Stimulated activated CD8-positive, alpha-beta memory T cell treated with anti-CD3 and anti-CD28 coated beads, Interleukin-4, amount 100 ng/mL, for 1 hour (primary cell): ENCODE results near the gene PTPN1.
"Not testable (repeated sequence)": the region's sequence is repeated elsewhere in the genome, so short reads cannot be mapped to it uniquely, and the experiment has no call there.

Experiments
- DNase-seq, 2 donors: peaks; one replicate each; pipeline ENCODE4 v3.0.0-alpha.2; 2020; ENCODE audit warnings: low read depth in 2 of 2, low spot score in 1 of 2

PTPN1 gene

GRCh38 chr20:50509923-50510705, at the start of gene PTPN1:
TSS of gene PTPN1 (plus strand) at chr20:50510383. CDS start at chr20:50510528, 145 bp downstream.
- peak; percentile 96 to 97 for DNase-seq

- DNase-seq = peak; percentile 59 to 64
Observed at GRCh38 chr20:50460608-50461267, 49.4 kb upstream of the PTPN1 start.

- no peak for DNase-seq
Observed at GRCh38 chr20:50462093-50462690, 48.0 kb upstream of the PTPN1 start.

GRCh38 chr20:50464026-50464724, 46.0 kb upstream of the PTPN1 start:
- peak; percentile 22 to 24 for DNase-seq

- no peak for DNase-seq
Observed at GRCh38 chr20:50464725-50465650, 45.2 kb upstream of the PTPN1 start.

GRCh38 chr20:50467174-50467573, 43.0 kb upstream of the PTPN1 start:
- DNase-seq = no peak

- no peak for DNase-seq
Observed at GRCh38 chr20:50467718-50468356, 42.3 kb upstream of the PTPN1 start.

- DNase-seq = no peak
Observed at GRCh38 chr20:50468378-50468798, 41.8 kb upstream of the PTPN1 start.

- DNase-seq = no peak
Observed at GRCh38 chr20:50469176-50469723, 40.9 kb upstream of the PTPN1 start.

- DNase-seq = no peak
Observed at GRCh38 chr20:50469796-50470195, 40.4 kb upstream of the PTPN1 start.

GRCh38 chr20:50470264-50470858, 39.8 kb upstream of the PTPN1 start:
- DNase-seq = no peak

GRCh38 chr20:50471231-50471630, 39.0 kb upstream of the PTPN1 start:
- no peak for DNase-seq

- DNase-seq = no peak
Observed at GRCh38 chr20:50472693-50473664, 37.2 kb upstream of the PTPN1 start.

- not testable (repeated sequence) for DNase-seq
Observed at GRCh38 chr20:50474356-50474755, 35.8 kb upstream of the PTPN1 start.

GRCh38 chr20:50475681-50476292, 34.4 kb upstream of the PTPN1 start:
- DNase-seq = no peak

GRCh38 chr20:50477239-50477872, 32.8 kb upstream of the PTPN1 start:
- no peak for DNase-seq
